Measurements from ENCODE around the gene PCMT1.
"Not testable (repeated sequence)": the region's sequence is repeated elsewhere in the genome, so short reads cannot be mapped to it uniquely, and the experiment has no call there.

PCMT1 gene

GRCh38 chr6:149749594-149750135 is at the start of gene PCMT1:
PCMT1 (plus strand) TSS chr6:149749741; CDS start chr6:149749902, 161 bp downstream.
- DNase-seq (ENCODE audit: low read depth): peak; percentile 84

GRCh38 chr6:149701714-149702113 is 47.8 kb upstream of the PCMT1 start:
- DNase-seq (ENCODE audit: low read depth): no peak

- DNase-seq (ENCODE audit: low read depth): no peak
Observed at GRCh38 chr6:149711711-149712110, 37.8 kb upstream of the PCMT1 start.

GRCh38 chr6:149714442-149714841 is 35.1 kb upstream of the PCMT1 start:
- DNase-seq (ENCODE audit: low read depth): no peak

- DNase-seq (ENCODE audit: low read depth): no peak
Observed at GRCh38 chr6:149716181-149716963, 33.2 kb upstream of the PCMT1 start.

GRCh38 chr6:149717255-149717587 is 32.3 kb upstream of the PCMT1 start:
- DNase-seq (ENCODE audit: low read depth): no peak

GRCh38 chr6:149717588-149718458 is 31.7 kb upstream of the PCMT1 start, which contains the start of gene LATS1:
LATS1 (minus strand) TSS chr6:149718101; CDS start chr6:149702126, 15,975 bp downstream.
- peak; percentile 87 for DNase-seq (ENCODE audit: low read depth)

- DNase-seq (ENCODE audit: low read depth): no peak
Observed at GRCh38 chr6:149719531-149719930, 30.0 kb upstream of the PCMT1 start.

- DNase-seq (ENCODE audit: low read depth): no peak
Observed at GRCh38 chr6:149723262-149723661, 26.3 kb upstream of the PCMT1 start.

GRCh38 chr6:149723771-149724417 is 25.6 kb upstream of the PCMT1 start:
- peak; percentile 6 for DNase-seq (ENCODE audit: low read depth)

GRCh38 chr6:149725785-149726184 is 23.8 kb upstream of the PCMT1 start:
- DNase-seq (ENCODE audit: low read depth): no peak

GRCh38 chr6:149727793-149728498 is 21.6 kb upstream of the PCMT1 start:
- DNase-seq (ENCODE audit: low read depth): no peak

GRCh38 chr6:149728499-149729234 is 20.9 kb upstream of the PCMT1 start:
- DNase-seq (ENCODE audit: low read depth): no peak

GRCh38 chr6:149729824-149730223 is 19.7 kb upstream of the PCMT1 start:
- DNase-seq (ENCODE audit: low read depth): no peak

GRCh38 chr6:149733089-149733720 is 16.3 kb upstream of the PCMT1 start:
- no peak for DNase-seq (ENCODE audit: low read depth)

GRCh38 chr6:149734915-149735314 is 14.6 kb upstream of the PCMT1 start:
- no peak for DNase-seq (ENCODE audit: low read depth)

GRCh38 chr6:149745252-149745651 is 4.3 kb upstream of the PCMT1 start:
- not testable (repeated sequence) for DNase-seq (ENCODE audit: low read depth)

GRCh38 chr6:149746147-149746946 is 3.2 kb upstream of the PCMT1 start, which contains the start of gene NUP43:
NUP43 (minus strand) TSS chr6:149746529; CDS start chr6:149746495, 34 bp downstream.
- DNase-seq (ENCODE audit: low read depth): peak; percentile 80

GRCh38 chr6:149749082-149749593 is 403 bp upstream of the PCMT1 start:
- not testable (repeated sequence) for DNase-seq (ENCODE audit: low read depth)
